Natural killer cell (primary cell): ENCODE data around the gene SRPRA. TPM values are rescaled to one million over a fixed set of nuclear protein-coding genes. Genes with fewer than 3 reads are reported as not detected.
A peak's percentile ranks its signal among the peaks of the same experiment; 100 is the strongest.
"Not testable (repeated sequence)": the region's sequence is repeated elsewhere in the genome, so short reads cannot be mapped to it uniquely, and the experiment has no call there.

Source experiments
- ATAC-seq, 3 donors: fragments of 150-1000 bp in 2 of 3; fragments of 200-7000 bp in 1 of 3; cut with Tn5 transposase; 1 replicate in 1 of 3; 2 replicates in 2 of 3; pipeline ENCODE4 v1.10.0; 2021; ENCODE audit warnings: mild to moderate bottlenecking in 2 of 3, moderate library complexity in 2 of 3
- DNase-seq, 2 donors: peaks; one replicate each; pipeline versions ENCODE4 v3.0.0 to v3.0.0-alpha.2; 2013 to 2021; ENCODE audit warnings: mixed read lengths in 1 of 2
- H3K27ac ChIP-seq: one replicate; pipeline ENCODE4 v1.5.1; 2013; ENCODE audit warnings: mild to moderate bottlenecking, low read length
- H3K27me3 ChIP-seq: one replicate; pipeline ENCODE4 v1.6.1; 2013; ENCODE audit warnings: low read length; ENCODE audit not compliant: control insufficient read depth, insufficient read depth
- H3K36me3 ChIP-seq: one replicate; pipeline ENCODE4 v1.6.1; 2013; ENCODE audit warnings: low read length; ENCODE audit not compliant: control insufficient read depth, insufficient read depth
- H3K4me1 ChIP-seq: one replicate; pipeline ENCODE4 v1.6.1; 2013; ENCODE audit warnings: low read length; ENCODE audit not compliant: control insufficient read depth, insufficient read depth
- H3K4me3 ChIP-seq: one replicate; pipeline ENCODE4 v1.5.1; 2013; ENCODE audit warnings: low read length
- H3K9me3 ChIP-seq: one replicate; pipeline ENCODE4 v1.6.1; 2013; ENCODE audit warnings: low read length; ENCODE audit not compliant: control insufficient read depth, insufficient read depth
- H3K27ac Mint-ChIP-seq, 2 donors: one replicate each; pipeline ENCODE4 v1.8.0; 2022; ENCODE audit warnings: mild to moderate bottlenecking in 2 of 2, mixed read lengths in 2 of 2, moderate library complexity in 1 of 2
- H3K27me3 Mint-ChIP-seq, 2 donors: one replicate each; pipeline ENCODE4 v1.8.0; 2022; ENCODE audit warnings: low read depth in 2 of 2, mixed read lengths in 2 of 2
- H3K36me3 Mint-ChIP-seq: one replicate; pipeline ENCODE4 v1.8.0; 2022; ENCODE audit warnings: mixed read lengths
- H3K4me1 Mint-ChIP-seq, 2 donors: one replicate each; pipeline ENCODE4 v1.8.0; 2022; ENCODE audit warnings: mixed read lengths in 2 of 2
- H3K4me3 Mint-ChIP-seq: one replicate; pipeline ENCODE4 v1.8.0; 2022; ENCODE audit warnings: mild to moderate bottlenecking, moderate library complexity, mixed read lengths
- H3K9me3 Mint-ChIP-seq, 2 donors: one replicate each; pipeline ENCODE4 v1.8.0; 2022; ENCODE audit warnings: mixed read lengths in 2 of 2
- CTCF ChIP-seq: fragments of 200-600 bp; IDR thresholded peaks from one replicate; pipeline ENCODE4 v1.8.0; 2022; ENCODE audit warnings: antibody characterized with exemption
- WGBS: methylation state at CpG from one replicate; pipeline ENCODE4 v1.1.7; 2013; ENCODE audit warnings: missing lambda C conversion rate; ENCODE audit not compliant: insufficient coverage; 5-methylcytosine and 5-hydroxymethylcytosine counted together
- intact Hi-C: fragments of 100-400 bp; cut with micrococcal nuclease; formaldehyde crosslinking; loops from one replicate; pipeline ENCODE4 v1.14.2; 2022
- total RNA-seq, 4 donors: library from RNA; stranded (reverse); fragments of 120-200 nt in 1 of 4; gene quantifications; one replicate each; pipeline versions ENCODE4 v1.2.3 to v1.2.4, GENCODE V29; 2013 to 2022

The SRPRA gene
- total RNA-seq, 3 donors from 2014 or later (not counting 1 experiment from before 2014, with no cell fraction given), result 188 to 225 (median 195) TPM

- Mint-ChIP-seq H3K4me1 (peaks cover 48% of the 10 kb centered on the region in 2 donors), H3K36me3 (peaks cover 6% of the 10 kb centered on the region), H3K9me3 (no peaks in the 10 kb centered on the region), H3K4me3 (peak overlapping the region; percentile 79), H3K27me3 (no peaks in the 10 kb centered on the region), H3K27ac (peak overlapping the region; percentile 92 to 93)
- ATAC-seq (peak in 2 of 3 donors; percentile 5 to 9), DNase-seq (no peak)
- H3K4me3 ChIP-seq, result no peak overlapping the region
- no peaks in the 10 kb centered on the region for H3K9me3 ChIP-seq
- peaks cover 31% of the 10 kb centered on the region for H3K4me1 ChIP-seq
- intact Hi-C loops, result loop anchor here (1.0 to 2.0 kb wide), 7 partner anchors 18 to 169 kb away; partner anchors contain the start of genes FOXRED1 and SRPRA
- TF ChIP-seq CTCF, result no peak
- H3K36me3 ChIP-seq, result peaks cover 16% of the 10 kb centered on the region
- no peaks in the 10 kb centered on the region for H3K27me3 ChIP-seq
- 59% methylated on average over 6 of the region's 6 CpGs for WGBS
- H3K27ac ChIP-seq, result peak overlapping the region; percentile 82
Measured at GRCh38 chr11:126310992-126311310, 42.3 kb upstream of the SRPRA start.

- Mint-ChIP-seq H3K4me1 (peaks cover 53 to 54% of the 10 kb centered on the region in 2 donors), H3K4me3 (peak overlapping the region; percentile 79), H3K36me3 (peaks cover 6% of the 10 kb centered on the region), H3K27me3 (no peaks in the 10 kb centered on the region), H3K27ac (peak overlapping the region; percentile 92 to 93), H3K9me3 (no peaks in the 10 kb centered on the region)
- Histone ChIP-seq H3K9me3 (no peaks in the 10 kb centered on the region), H3K4me1 (peaks cover 36% of the 10 kb centered on the region), H3K27ac (peak overlapping the region; percentile 7), H3K27me3 (no peaks in the 10 kb centered on the region), H3K36me3 (peaks cover 16% of the 10 kb centered on the region), H3K4me3 (no peak overlapping the region)
- DNase-seq (peak; percentile 67 to 75), ATAC-seq (peak; percentile 71 to 78 (median 75))
- peak; percentile 94 for TF ChIP-seq CTCF
- intact Hi-C loops, result loop anchor here (1.0 to 2.0 kb wide), 6 partner anchors 42 to 170 kb away; partner anchors contain the start of genes FOXRED1 and SRPRA
- 72% methylated on average over 12 of the region's 12 CpGs for WGBS
Measured at GRCh38 chr11:126310200-126310991, 41.7 kb upstream of the SRPRA start.

- 93% methylated on average over 4 of the region's 4 CpGs for WGBS
- H3K9me3 Mint-ChIP-seq, H3K4me3 ChIP-seq, H3K9me3 ChIP-seq, DNase-seq, ATAC-seq, H3K27ac ChIP-seq, intact Hi-C loops, H3K27ac Mint-ChIP-seq, H3K36me3 Mint-ChIP-seq, H3K27me3 Mint-ChIP-seq, H3K27me3 ChIP-seq, H3K4me3 Mint-ChIP-seq: not testable (repeated sequence)
- Histone ChIP-seq H3K4me1 (peaks cover 47% of the 10 kb centered on the region), H3K36me3 (peaks cover 16% of the 10 kb centered on the region)
- H3K4me1 Mint-ChIP-seq, result peaks cover 59 to 60% of the 10 kb centered on the region in 2 donors
Measured at GRCh38 chr11:126308771-126309170, 40.1 kb upstream of the SRPRA start.

GRCh38 chr11:126308271-126308671 is 39.6 kb upstream of the SRPRA start:
- Mint-ChIP-seq H3K4me3 (no peak overlapping the region), H3K9me3 (no peaks in the 10 kb centered on the region), H3K27ac (peak overlapping the region in 1 of 2 donors; percentile 35), H3K36me3 (peaks cover 6% of the 10 kb centered on the region), H3K4me1 (peaks cover 59 to 61% of the 10 kb centered on the region in 2 donors), H3K27me3 (no peaks in the 10 kb centered on the region)
- Histone ChIP-seq H3K36me3 (peaks cover 16% of the 10 kb centered on the region), H3K4me1 (peaks cover 52% of the 10 kb centered on the region), H3K9me3 (no peaks in the 10 kb centered on the region), H3K27me3 (no peaks in the 10 kb centered on the region), H3K4me3 (no peak overlapping the region), H3K27ac (no peak overlapping the region)
- no peak for ATAC-seq
- DNase-seq, result no peak
- 99% methylated on average over 4 of the region's 4 CpGs for WGBS
- intact Hi-C loops, result no loop called here
- TF ChIP-seq CTCF, result no peak
